Effector memory CD4-positive, alpha-beta T cell (primary cell): ENCODE data around the gene CLGN.
"Not testable (repeated sequence)": the region's sequence is repeated elsewhere in the genome, so short reads cannot be mapped to it uniquely, and the experiment has no call there.

ENCODE experiments used
- DNase-seq, 3 donors: peaks; one replicate each; pipeline ENCODE4 v3.0.0-alpha.2; 2020
- H3K27ac ChIP-seq: 2 replicates; pipeline ENCODE4 v1.7.0; 2013; ENCODE audit warnings: mild to moderate bottlenecking, low read length, moderate library complexity; ENCODE audit not compliant: insufficient read depth, poor library complexity, severe bottlenecking
- H3K27me3 ChIP-seq: replicated peaks from 2 replicates; pipeline ENCODE4 v1.7.0; 2013; ENCODE audit warnings: mild to moderate bottlenecking, low read length; ENCODE audit not compliant: insufficient read depth, control insufficient read depth, poor library complexity, severe bottlenecking
- H3K36me3 ChIP-seq: 2 replicates; pipeline ENCODE4 v1.7.0; 2013; ENCODE audit warnings: mild to moderate bottlenecking, low read length, moderate library complexity; ENCODE audit not compliant: control insufficient read depth, insufficient read depth
- H3K4me1 ChIP-seq: 2 replicates; pipeline ENCODE4 v1.7.0; 2013; ENCODE audit warnings: low read length, mild to moderate bottlenecking; ENCODE audit not compliant: control insufficient read depth, insufficient read depth, poor library complexity, severe bottlenecking
- H3K4me3 ChIP-seq: 2 replicates; pipeline ENCODE4 v1.7.0; 2013; ENCODE audit warnings: low read length, low read depth, mild to moderate bottlenecking; ENCODE audit not compliant: insufficient read depth, poor library complexity, severe bottlenecking
- H3K9me3 ChIP-seq: 2 replicates; pipeline ENCODE4 v1.7.0; 2013; ENCODE audit warnings: mild to moderate bottlenecking, low read length, moderate library complexity; ENCODE audit not compliant: control insufficient read depth
- total RNA-seq, 3 donors: gene quantifications; one replicate each; lab custom pipeline; 2026; lab: John Stamatoyannopoulos, UW

CLGN gene
- total RNA-seq = 0 reads per million in 3 donors

- no peak for DNase-seq
- H3K9me3 ChIP-seq = no peaks in the 10 kb centered on the region
- H3K27ac ChIP-seq = no peak within 1 kb of the TSS
- no peaks in the 10 kb centered on the region for H3K36me3 ChIP-seq
- H3K4me1 ChIP-seq = peaks cover 11% of the 10 kb centered on the region
- peak within 1 kb of the TSS; percentile 48 for H3K4me3 ChIP-seq
- H3K27me3 ChIP-seq = peaks cover 15% of the 10 kb centered on the region
Measured at GRCh38 chr4:140427106-140427918, at the start of gene CLGN. Gene CLGN, minus strand, starts transcription at chr4:140427648. Its CDS starts 14,570 bp downstream, at chr4:140413078.

- H3K4me1 ChIP-seq = no peaks in the 10 kb centered on the region
- no peak for DNase-seq
- no peak overlapping the region for H3K4me3 ChIP-seq
- H3K27me3 ChIP-seq = no peaks in the 10 kb centered on the region
- no peak overlapping the region for H3K27ac ChIP-seq
- H3K36me3 ChIP-seq = no peaks in the 10 kb centered on the region
- no peaks in the 10 kb centered on the region for H3K9me3 ChIP-seq
Measured at GRCh38 chr4:140472156-140472555, 44.7 kb upstream of the CLGN start.

GRCh38 chr4:140469791-140470733 is 42.6 kb upstream of the CLGN start:
- Histone ChIP-seq H3K4me3 (no peak overlapping the region), H3K36me3 (no peaks in the 10 kb centered on the region), H3K9me3 (no peaks in the 10 kb centered on the region), H3K27ac (no peak overlapping the region), H3K27me3 (no peaks in the 10 kb centered on the region), H3K4me1 (no peaks in the 10 kb centered on the region)
- no peak for DNase-seq

GRCh38 chr4:140466146-140466545 is 38.7 kb upstream of the CLGN start:
- Histone ChIP-seq H3K4me3 (no peak overlapping the region), H3K27me3 (no peaks in the 10 kb centered on the region), H3K9me3 (no peaks in the 10 kb centered on the region), H3K27ac (no peak overlapping the region), H3K4me1 (no peaks in the 10 kb centered on the region), H3K36me3 (no peaks in the 10 kb centered on the region)
- no peak for DNase-seq

- no peaks in the 10 kb centered on the region for H3K36me3 ChIP-seq
- no peaks in the 10 kb centered on the region for H3K4me1 ChIP-seq
- DNase-seq = no peak
- no peak overlapping the region for H3K27ac ChIP-seq
- H3K4me3 ChIP-seq = no peak overlapping the region
- no peaks in the 10 kb centered on the region for H3K27me3 ChIP-seq
- no peaks in the 10 kb centered on the region for H3K9me3 ChIP-seq
Measured at GRCh38 chr4:140463614-140464013, 36.2 kb upstream of the CLGN start.

- Histone ChIP-seq H3K4me3 (no peak overlapping the region), H3K4me1 (no peaks in the 10 kb centered on the region), H3K27ac (no peak overlapping the region), H3K27me3 (no peaks in the 10 kb centered on the region), H3K9me3 (no peaks in the 10 kb centered on the region), H3K36me3 (no peaks in the 10 kb centered on the region)
- DNase-seq = no peak
Measured at GRCh38 chr4:140463182-140463581, 35.7 kb upstream of the CLGN start.

GRCh38 chr4:140450352-140450751 is 22.9 kb upstream of the CLGN start:
- Histone ChIP-seq H3K27ac (no peak overlapping the region), H3K27me3 (no peaks in the 10 kb centered on the region), H3K4me3 (no peak overlapping the region), H3K36me3 (no peaks in the 10 kb centered on the region), H3K4me1 (no peaks in the 10 kb centered on the region), H3K9me3 (no peaks in the 10 kb centered on the region)
- no peak for DNase-seq

- Histone ChIP-seq H3K9me3 (no peaks in the 10 kb centered on the region), H3K27me3 (no peaks in the 10 kb centered on the region), H3K27ac (no peak overlapping the region), H3K36me3 (no peaks in the 10 kb centered on the region), H3K4me3 (no peak overlapping the region), H3K4me1 (no peaks in the 10 kb centered on the region)
- DNase-seq = no peak
Measured at GRCh38 chr4:140448830-140449229, 21.4 kb upstream of the CLGN start.

GRCh38 chr4:140448162-140448561 is 20.7 kb upstream of the CLGN start:
- H3K27me3 ChIP-seq = no peaks in the 10 kb centered on the region
- H3K27ac ChIP-seq = no peak overlapping the region
- H3K4me1 ChIP-seq = no peaks in the 10 kb centered on the region
- no peaks in the 10 kb centered on the region for H3K9me3 ChIP-seq
- H3K4me3 ChIP-seq = no peak overlapping the region
- no peak for DNase-seq
- no peaks in the 10 kb centered on the region for H3K36me3 ChIP-seq

GRCh38 chr4:140444347-140444746 is 16.9 kb upstream of the CLGN start:
- H3K4me3 ChIP-seq, H3K27me3 ChIP-seq, H3K27ac ChIP-seq, H3K9me3 ChIP-seq, H3K36me3 ChIP-seq, H3K4me1 ChIP-seq, DNase-seq: not testable (repeated sequence)
